Chondrocyte (in vitro differentiated cells): Measurements from ENCODE around the gene MAGEA8. TPM values are rescaled to one million over a fixed set of nuclear protein-coding genes. Genes with fewer than 3 reads are reported as not detected.
"Not testable (repeated sequence)": the region's sequence is repeated elsewhere in the genome, so short reads cannot be mapped to it uniquely, and the experiment has no call there.

Experiments
- DNase-seq: peaks from one replicate; pipeline ENCODE4 v3.0.0; 2021; ENCODE audit warnings: mixed read lengths, low spot score
- H3K27ac Mint-ChIP-seq: one replicate; pipeline ENCODE4 v1.8.0; 2021; ENCODE audit warnings: mild to moderate bottlenecking, moderate library complexity, mixed read lengths; ENCODE audit not compliant: unreplicated experiment
- H3K27me3 Mint-ChIP-seq: 2 replicates; pipeline ENCODE4 v1.8.0; 2021; ENCODE audit warnings: low read depth, mixed read lengths
- H3K36me3 Mint-ChIP-seq: 2 replicates; pipeline ENCODE4 v1.8.0; 2021; ENCODE audit warnings: low read depth, mixed read lengths
- H3K4me1 Mint-ChIP-seq: 2 replicates; pipeline ENCODE4 v1.8.0; 2021; ENCODE audit warnings: low read depth, mild to moderate bottlenecking, mixed read lengths
- H3K4me3 Mint-ChIP-seq: one replicate; pipeline ENCODE4 v1.8.0; 2021; ENCODE audit warnings: mild to moderate bottlenecking, moderate library complexity, mixed read lengths; ENCODE audit not compliant: unreplicated experiment
- H3K9me3 Mint-ChIP-seq: 2 replicates; pipeline ENCODE4 v1.8.0; 2021; ENCODE audit warnings: low read depth, mixed read lengths
- CTCF ChIP-seq: fragments of 200-600 bp; sonication (generic); IDR thresholded peaks from 2 replicates; pipeline ENCODE4 v1.5.0; 2021; ENCODE audit warnings: antibody characterized with exemption, mild to moderate bottlenecking, moderate library complexity
- total RNA-seq: library from RNA; stranded (reverse); gene quantifications from 3 replicates; pipeline ENCODE4 v1.2.1, GENCODE V29; 2021

MAGEA8 gene
- total RNA-seq, 1 donor from 2014 or later: not detected

DNA sequence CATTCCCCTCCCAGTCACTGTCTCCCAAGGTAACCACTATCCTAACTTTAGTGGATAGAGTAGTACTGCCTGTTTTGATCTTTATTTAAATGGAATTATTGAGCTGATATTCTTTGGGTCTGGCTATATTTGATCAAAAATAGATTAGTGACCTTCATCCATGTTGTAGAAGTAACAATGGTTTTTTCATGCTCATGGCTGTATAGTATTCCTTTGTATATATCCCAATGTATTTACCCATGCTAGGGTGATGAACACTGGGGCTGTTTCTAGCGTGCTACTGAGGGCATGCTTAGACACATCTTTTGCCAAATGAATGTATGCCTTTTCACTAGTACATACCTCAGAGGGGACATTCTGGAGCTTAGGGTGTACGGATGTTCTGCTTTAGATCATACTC is 10.1 kb upstream of the MAGEA8 start:
- no peak overlapping the region for H3K4me3 Mint-ChIP-seq
- no peak for TF ChIP-seq CTCF

DNA sequence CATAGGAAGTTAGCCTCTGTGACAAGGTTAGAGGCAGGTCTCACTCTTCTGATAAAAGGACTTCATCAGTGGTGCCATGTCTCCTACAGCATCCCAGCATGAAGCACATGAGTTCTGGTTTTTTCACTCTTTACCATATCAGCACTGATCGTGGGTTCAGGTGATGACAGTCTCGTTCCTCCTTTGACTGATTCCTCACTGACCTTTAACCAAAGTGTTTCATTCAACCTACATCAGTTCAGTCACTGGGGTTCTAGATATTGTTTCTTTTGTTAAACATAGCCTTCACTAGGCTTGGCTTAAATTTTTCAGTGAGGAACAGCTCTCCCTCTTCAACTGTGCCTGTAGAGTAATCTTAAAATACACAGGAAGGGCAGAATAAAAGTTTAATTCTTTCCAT is 9.6 kb upstream of the MAGEA8 start:
- DNase-seq: no peak
- no peaks in the 10 kb centered on the region for H3K4me1 Mint-ChIP-seq
- no peaks in the 10 kb centered on the region for H3K27me3 Mint-ChIP-seq
- no peak overlapping the region for H3K4me3 Mint-ChIP-seq
- H3K27ac Mint-ChIP-seq: no peak overlapping the region
- H3K36me3 Mint-ChIP-seq: no peaks in the 10 kb centered on the region
- H3K9me3 Mint-ChIP-seq: peaks cover 25% of the 10 kb centered on the region
- TF ChIP-seq CTCF: no peak

More for the DNA sequence above, 10.1 kb upstream of the MAGEA8 start:
- Mint-ChIP-seq H3K36me3 (no peaks in the 10 kb centered on the region), H3K27ac (no peak overlapping the region), H3K27me3 (no peaks in the 10 kb centered on the region), H3K4me1 (no peaks in the 10 kb centered on the region), H3K9me3 (peaks cover 25% of the 10 kb centered on the region)
- no peak for DNase-seq

GRCh38 chrX:149871940-149872339 is 9.0 kb upstream of the MAGEA8 start:
- TF ChIP-seq CTCF: peak; percentile 63

DNA sequence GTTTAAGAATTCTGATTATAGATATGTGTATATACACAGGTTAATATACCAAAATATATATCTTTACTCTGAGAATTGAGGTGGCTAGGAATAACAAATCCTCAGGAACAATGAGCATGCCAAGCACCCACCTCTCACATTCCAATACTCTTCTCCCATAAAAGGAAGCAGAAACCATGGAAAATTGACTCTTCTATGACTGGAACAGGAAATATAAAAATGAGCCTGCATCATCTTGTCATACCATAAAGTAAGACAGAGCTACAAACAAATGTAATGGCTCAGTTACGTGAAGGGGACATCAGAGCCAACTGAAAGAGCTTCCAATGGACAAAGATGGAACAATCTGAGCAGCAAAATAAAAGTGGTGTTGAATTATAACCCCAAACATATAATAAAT is 3.8 kb upstream of the MAGEA8 start:
- Mint-ChIP-seq H3K4me3 (no peak overlapping the region), H3K36me3 (no peaks in the 10 kb centered on the region), H3K27ac (no peak overlapping the region), H3K4me1 (no peaks in the 10 kb centered on the region), H3K27me3 (no peaks in the 10 kb centered on the region), H3K9me3 (peaks cover 19% of the 10 kb centered on the region)
- DNase-seq: no peak
- no peak for TF ChIP-seq CTCF

More at GRCh38 chrX:149871940-149872339, 9.0 kb upstream of the MAGEA8 start:
- no peaks in the 10 kb centered on the region for H3K4me1 Mint-ChIP-seq
- H3K36me3 Mint-ChIP-seq: no peaks in the 10 kb centered on the region
- no peak overlapping the region for H3K27ac Mint-ChIP-seq
- no peak overlapping the region for H3K4me3 Mint-ChIP-seq
- DNase-seq: no peak
- H3K9me3 Mint-ChIP-seq: peaks cover 28% of the 10 kb centered on the region
- H3K27me3 Mint-ChIP-seq: no peaks in the 10 kb centered on the region

- no peak for DNase-seq
- no peak overlapping the region for H3K4me3 Mint-ChIP-seq
- no peaks in the 10 kb centered on the region for H3K27me3 Mint-ChIP-seq
- no peaks in the 10 kb centered on the region for H3K36me3 Mint-ChIP-seq
- H3K27ac Mint-ChIP-seq: no peak overlapping the region
- no peak for TF ChIP-seq CTCF
- peaks cover 19% of the 10 kb centered on the region for H3K9me3 Mint-ChIP-seq
- no peaks in the 10 kb centered on the region for H3K4me1 Mint-ChIP-seq
These were observed 3.3 kb upstream of the MAGEA8 start for GRCh38 chrX:149877636-149878035.

GRCh38 chrX:149890828-149891227 is 9.8 kb downstream of the MAGEA8 start:
- not testable (repeated sequence) for H3K27me3 Mint-ChIP-seq, H3K36me3 Mint-ChIP-seq, DNase-seq, H3K4me1 Mint-ChIP-seq, H3K9me3 Mint-ChIP-seq, H3K27ac Mint-ChIP-seq, H3K4me3 Mint-ChIP-seq
